ENCODE data around the gene EMP2.

DNA sequence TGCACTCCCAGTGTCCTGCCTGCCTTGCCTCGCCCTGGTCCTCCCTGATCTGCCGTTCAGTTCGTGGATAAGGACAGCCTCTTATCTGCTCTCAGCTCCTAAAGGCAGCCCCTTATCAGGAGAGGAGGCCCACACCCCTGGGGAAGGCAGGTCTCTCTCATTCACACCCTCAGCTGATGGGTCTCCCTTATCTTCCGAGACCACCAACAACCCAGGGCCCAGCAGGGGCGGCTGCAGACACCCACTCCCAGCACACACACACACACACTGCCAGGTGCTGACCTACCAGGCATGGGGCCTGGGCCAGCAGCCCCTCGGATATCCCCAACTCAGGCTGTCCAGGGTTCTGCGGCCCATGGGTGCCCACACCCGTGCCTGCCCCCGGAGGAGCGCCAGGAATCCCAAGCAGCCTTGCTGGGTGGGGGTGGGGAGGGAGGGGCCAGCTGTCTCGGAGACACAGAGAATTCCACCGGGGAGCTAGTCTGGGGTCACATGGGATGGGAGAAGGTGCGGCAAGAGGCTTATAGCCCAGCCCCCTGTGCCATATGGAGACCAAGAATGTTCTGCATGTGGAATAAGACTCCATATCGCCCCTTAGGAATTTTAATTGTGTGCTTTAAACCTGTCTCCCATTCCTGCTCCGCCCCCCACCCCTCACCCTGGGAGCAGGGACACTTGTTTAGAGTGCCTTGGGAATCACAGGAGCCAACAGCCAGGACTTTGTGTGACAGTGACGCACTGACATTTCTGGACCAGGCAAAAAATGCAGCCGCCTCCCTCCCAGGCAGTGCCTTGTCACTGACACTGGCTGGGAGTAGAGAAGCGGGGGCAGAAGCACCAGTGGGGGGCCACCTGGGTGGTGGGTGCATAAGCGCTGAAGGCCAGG lies 41.9 kb upstream of the EMP2 start:
- TF ChIP-seq, protein P1, sequence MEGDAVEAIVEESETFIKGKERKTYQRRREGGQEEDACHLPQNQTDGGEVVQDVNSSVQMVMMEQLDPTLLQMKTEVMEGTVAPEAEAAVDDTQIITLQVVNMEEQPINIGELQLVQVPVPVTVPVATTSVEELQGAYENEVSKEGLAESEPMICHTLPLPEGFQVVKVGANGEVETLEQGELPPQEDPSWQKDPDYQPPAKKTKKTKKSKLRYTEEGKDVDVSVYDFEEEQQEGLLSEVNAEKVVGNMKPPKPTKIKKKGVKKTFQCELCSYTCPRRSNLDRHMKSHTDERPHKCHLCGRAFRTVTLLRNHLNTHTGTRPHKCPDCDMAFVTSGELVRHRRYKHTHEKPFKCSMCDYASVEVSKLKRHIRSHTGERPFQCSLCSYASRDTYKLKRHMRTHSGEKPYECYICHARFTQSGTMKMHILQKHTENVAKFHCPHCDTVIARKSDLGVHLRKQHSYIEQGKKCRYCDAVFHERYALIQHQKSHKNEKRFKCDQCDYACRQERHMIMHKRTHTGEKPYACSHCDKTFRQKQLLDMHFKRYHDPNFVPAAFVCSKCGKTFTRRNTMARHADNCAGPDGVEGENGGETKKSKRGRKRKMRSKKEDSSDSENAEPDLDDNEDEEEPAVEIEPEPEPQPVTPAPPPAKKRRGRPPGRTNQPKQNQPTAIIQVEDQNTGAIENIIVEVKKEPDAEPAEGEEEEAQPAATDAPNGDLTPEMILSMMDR (conservative IDR thresholded peaks at IDR 0.05 in 1 of 2, IDR thresholded peaks at IDR 0.05 in 1 of 2; ENCODE audit: low read depth in 1 of 2, low read length in 2 of 2): no peak
- no peak for TF ChIP-seq EZH2 (IDR thresholded peaks at IDR 0.05; ENCODE audit: low read length, missing control alignments)

Data from fibroblast of lung (primary cell).